GM23338 (cell line): ENCODE results near the gene OSBPL6. TPM values are rescaled to one million over a fixed set of nuclear protein-coding genes. Genes with fewer than 3 reads are reported as not detected.

Source experiments
- ATAC-seq: fragments of 200-7000 bp; cut with Tn5 transposase; 3 replicates; pipeline ENCODE4 v1.9.1; 2020
- DNase-seq: peaks from one replicate; pipeline ENCODE4 v3.0.0-alpha.2; 2015; ENCODE audit warnings: low spot score
- H2AFZ ChIP-seq: fragments of 200-600 bp; sonication (generic); 2 replicates; pipeline ENCODE4 v1.8.0; 2016; ENCODE audit warnings: antibody characterized with exemption, mild to moderate bottlenecking, moderate library complexity
- H3F3A ChIP-seq: fragments of 200-600 bp; sonication (generic); replicated peaks from 2 replicates; pipeline ENCODE4 v1.8.0; 2017; ENCODE audit warnings: antibody characterized with exemption, mixed run types, low read depth
- H3K27ac ChIP-seq: fragments of 200-600 bp; sonication (generic); 2 replicates; pipeline ENCODE4 v1.6.1; 2016; ENCODE audit warnings: low read depth
- H3K27me3 ChIP-seq: fragments of 200-600 bp; sonication (generic); 2 replicates; pipeline ENCODE4 v1.8.0; 2016; ENCODE audit warnings: mild to moderate bottlenecking, mixed run types, moderate library complexity; ENCODE audit not compliant: insufficient read depth
- H3K36me3 ChIP-seq: fragments of 200-600 bp; sonication (generic); 2 replicates; pipeline ENCODE4 v1.8.0; 2016; ENCODE audit warnings: mild to moderate bottlenecking; ENCODE audit not compliant: insufficient read depth
- H3K4me1 ChIP-seq: fragments of 200-600 bp; sonication (generic); 2 replicates; pipeline ENCODE4 v1.8.0; 2016; ENCODE audit warnings: mild to moderate bottlenecking, moderate library complexity; ENCODE audit not compliant: insufficient read depth
- H3K4me2 ChIP-seq: fragments of 200-600 bp; sonication (generic); 2 replicates; pipeline ENCODE4 v1.7.1; 2017; ENCODE audit warnings: mixed run types
- H3K4me3 ChIP-seq: fragments of 200-600 bp; sonication (generic); 2 replicates; pipeline ENCODE4 v1.6.1; 2016; ENCODE audit warnings: mixed run types
- H3K79me2 ChIP-seq: fragments of 200-600 bp; sonication (generic); replicated peaks from 2 replicates; pipeline ENCODE4 v1.8.0; 2017; ENCODE audit warnings: mild to moderate bottlenecking; ENCODE audit not compliant: insufficient read depth
- H3K9me2 ChIP-seq: fragments of 200-600 bp; sonication (generic); 2 replicates; pipeline ENCODE4 v1.8.0; 2017; ENCODE audit not compliant: insufficient read depth
- H4K20me1 ChIP-seq: fragments of 200-600 bp; sonication (generic); replicated peaks from 2 replicates; pipeline ENCODE4 v1.8.0; 2017; ENCODE audit warnings: mild to moderate bottlenecking; ENCODE audit not compliant: insufficient read depth
- H3K27ac Mint-ChIP-seq: 2 replicates; pipeline ENCODE4 v1.8.0; 2020; ENCODE audit warnings: inconsistent platforms, mild to moderate bottlenecking, moderate library complexity, mixed read lengths
- H3K27me3 Mint-ChIP-seq: 3 replicates; pipeline ENCODE4 v1.8.0; 2022; ENCODE audit warnings: low read depth, mild to moderate bottlenecking, moderate library complexity, mixed read lengths, inconsistent platforms; ENCODE audit not compliant: insufficient read depth, poor library complexity
- H3K36me3 Mint-ChIP-seq: 3 replicates; pipeline ENCODE4 v1.8.0; 2021; ENCODE audit warnings: low read depth, mild to moderate bottlenecking, inconsistent platforms, moderate library complexity, mixed read lengths
- H3K4me1 Mint-ChIP-seq: 3 replicates; pipeline ENCODE4 v1.8.0; 2020; ENCODE audit warnings: mild to moderate bottlenecking, inconsistent platforms, mixed read lengths
- H3K4me3 Mint-ChIP-seq: 3 replicates; pipeline ENCODE4 v1.8.0; 2021; ENCODE audit warnings: moderate library complexity, mild to moderate bottlenecking, inconsistent platforms, mixed read lengths
- H3K9me3 Mint-ChIP-seq: 3 replicates; pipeline ENCODE4 v1.8.0; 2020; ENCODE audit warnings: moderate library complexity, mild to moderate bottlenecking, inconsistent platforms, mixed read lengths
- CREB1 ChIP-seq: fragments of 250-450 bp; sonication (Bioruptor Pico); IDR thresholded peaks from 2 replicates; pipeline ENCODE4 v1.5.0; 2020; ENCODE audit warnings: low read depth, mild to moderate bottlenecking, moderate library complexity
- CTCF ChIP-seq, 2 experiments: fragments of 200-600 bp in 1 of 2; sonication (generic) in 1 of 2; conservative IDR thresholded peaks; 2 replicates each; pipeline versions ENCODE4 v1.5.1 to v1.6.1; 2016 to 2017; ENCODE audit warnings: antibody characterized with exemption in 2 of 2, low read depth in 2 of 2, mild to moderate bottlenecking in 2 of 2, moderate library complexity in 1 of 2
- ETS1 ChIP-seq: IDR thresholded peaks from 2 replicates; pipeline ENCODE4 v1.6.1; 2016; ENCODE audit warnings: antibody characterized with exemption
- EZH2 ChIP-seq: fragments of 200-600 bp; sonication (generic); IDR thresholded peaks from one replicate; pipeline ENCODE4 v1.8.0; 2017; ENCODE audit warnings: antibody characterized with exemption, mild to moderate bottlenecking, low read depth; ENCODE audit not compliant: unreplicated experiment
- EZH2phosphoT487 ChIP-seq: fragments of 200-600 bp; sonication (generic); IDR thresholded peaks from one replicate; pipeline ENCODE4 v1.8.1; 2018; ENCODE audit warnings: antibody characterized with exemption; ENCODE audit not compliant: unreplicated experiment
- JUNB ChIP-seq: IDR thresholded peaks from one replicate; pipeline ENCODE4 v1.6.1; 2016; ENCODE audit warnings: antibody characterized with exemption; ENCODE audit not compliant: unreplicated experiment
- NANOG ChIP-seq: IDR thresholded peaks from 2 replicates; pipeline ENCODE4 v1.6.1; 2016; ENCODE audit warnings: antibody characterized with exemption, borderline replicate concordance
- POLR2AphosphoS5 ChIP-seq: IDR thresholded peaks from 2 replicates; pipeline ENCODE4 v1.6.1; 2016; ENCODE audit warnings: antibody characterized with exemption, low read depth
- REST ChIP-seq: IDR thresholded peaks from one replicate; pipeline ENCODE4 v1.6.1; 2018; ENCODE audit warnings: antibody characterized with exemption; ENCODE audit not compliant: unreplicated experiment
- STAT1 ChIP-seq: IDR thresholded peaks from one replicate; pipeline ENCODE4 v1.6.1; 2016; ENCODE audit warnings: antibody characterized with exemption; ENCODE audit not compliant: unreplicated experiment
- ZNF114 ChIP-seq: fragments of 250-450 bp; sonication (Bioruptor Pico); IDR thresholded peaks from 2 replicates; pipeline ENCODE4 v1.5.0; 2020; ENCODE audit warnings: mild to moderate bottlenecking, moderate library complexity
- ZNF331 ChIP-seq: fragments of 250-450 bp; sonication (Bioruptor Pico); IDR thresholded peaks from 2 replicates; pipeline ENCODE4 v1.5.0; 2020; ENCODE audit warnings: low read depth, mild to moderate bottlenecking, moderate library complexity
- ZNF462 ChIP-seq: fragments of 250-450 bp; sonication (Bioruptor Pico); IDR thresholded peaks from 2 replicates; pipeline ENCODE4 v1.5.0; 2020; ENCODE audit warnings: mild to moderate bottlenecking, moderate library complexity
- polyA plus RNA-seq: library from polyadenylated mRNA; unstranded; fragments of >200 nt; fragmentation: Nextera tagmentation; extraction: Ambion mirVana; gene quantifications from 2 replicates; pipeline ENCODE4 v1.2.1, GENCODE V29; 2016
- total RNA-seq: library from RNA; depleted of rRNA; stranded (reverse); fragments of >200 nt; shearing (Covaris generic); gene quantifications from 2 replicates; pipeline ENCODE4 v1.2.3, GENCODE V29; 2014

The OSBPL6 gene
- total and polyA plus RNA-seq, 2 experiments from 2014 or later: 6.0 to 8.5 TPM

- no peak overlapping the region for H3K4me3 ChIP-seq
Observed at GRCh38 chr2:178258916-178259315, 64.6 kb downstream of the OSBPL6 start.

More at GRCh38 chr2:178258916-178259315, 64.6 kb downstream of the OSBPL6 start:
- Histone ChIP-seq H3K79me2 (no peaks in the 10 kb centered on the region; the same call in 1 of the 2 replicates), H4K20me1 (no peaks in the 10 kb centered on the region), H3K27ac (no peak overlapping the region), H3K4me1 (peaks cover 12% of the 10 kb centered on the region), H3K27me3 (no peaks in the 10 kb centered on the region), H2AFZ (no peak overlapping the region), H3K4me2 (no peak overlapping the region), H3K9me2 (no peaks in the 10 kb centered on the region), H3K36me3 (no peaks in the 10 kb centered on the region), H3F3A (no peaks in the 10 kb centered on the region)
- H3K27me3 Mint-ChIP-seq: no peaks in the 10 kb centered on the region
- no peak overlapping the region for H3K4me3 Mint-ChIP-seq
- DNase-seq: no peak
- TF ChIP-seq ETS1 (no peak), CREB1 (CRISPR knock-in tag) (no peak), POLR2AphosphoS5 (no peak), EZH2 (no peak), JUNB (no peak), ZNF114 (CRISPR knock-in tag) (no peak), STAT1 (no peak), NANOG (no peak), ZNF462 (CRISPR knock-in tag) (no peak), REST (no peak), CTCF (conservative IDR thresholded peaks at IDR 0.05; ENCODE audit: low read depth in 2 of 2) (no peak), EZH2phosphoT487 (no peak), ZNF331 (CRISPR knock-in tag) (no peak)
- peak overlapping the region; percentile 41; the same call in 1 of the 2 replicates for H3K27ac Mint-ChIP-seq
- H3K9me3 Mint-ChIP-seq: no peaks in the 10 kb centered on the region
- H3K36me3 Mint-ChIP-seq: no peaks in the 10 kb centered on the region
- H3K4me1 Mint-ChIP-seq: peaks cover 16% of the 10 kb centered on the region
- ATAC-seq: no peak
